Activated CD4-positive, alpha-beta memory T cell treated with anti-CD3 and anti-CD28 coated beads for 36 hours (primary cell): Measurements from ENCODE around the gene KCND2. TPM values are rescaled to one million over a fixed set of nuclear protein-coding genes. Genes with fewer than 3 reads are reported as not detected.

Experiments used
- CTCF ChIA-PET: fragments of 350-600 bp; sonication (Branson Sonifier 250); formaldehyde crosslinking; loops from one replicate; lab custom pipeline; 2021; ENCODE audit warnings: antibody characterized with exemption, inconsistent platforms; lab: Charles Lee
- POLR2A ChIA-PET: fragments of 350-600 bp; sonication (Branson Sonifier 250); formaldehyde crosslinking; loops from one replicate; lab custom pipeline; 2021; ENCODE audit warnings: antibody characterized with exemption; lab: Charles Lee
- DNase-seq: peaks from one replicate; pipeline ENCODE4 v3.0.0-alpha.2; 2020
- H3K27ac Mint-ChIP-seq: one replicate; pipeline ENCODE4 v1.8.0; 2021; ENCODE audit warnings: mixed read lengths
- H3K27me3 Mint-ChIP-seq: one replicate; pipeline ENCODE4 v1.8.0; 2021; ENCODE audit warnings: mixed read lengths
- H3K36me3 Mint-ChIP-seq: one replicate; pipeline ENCODE4 v1.8.0; 2021; ENCODE audit warnings: mixed read lengths
- H3K4me1 Mint-ChIP-seq: one replicate; pipeline ENCODE4 v1.8.0; 2021; ENCODE audit warnings: low read depth, mixed read lengths
- H3K4me3 Mint-ChIP-seq: one replicate; pipeline ENCODE4 v1.8.0; 2021; ENCODE audit warnings: mild to moderate bottlenecking, mixed read lengths
- H3K9me3 Mint-ChIP-seq: one replicate; pipeline ENCODE4 v1.8.0; 2021; ENCODE audit warnings: mixed read lengths
- intact Hi-C: fragments of 100-400 bp; cut with micrococcal nuclease; formaldehyde crosslinking; loops from one replicate; pipeline ENCODE4 v1.15.1; 2023
- total RNA-seq, 2 experiments: library from RNA; stranded (reverse); gene quantifications; one replicate each; pipeline ENCODE4 v1.2.3, GENCODE V29; 2021

Gene KCND2
- total RNA-seq, 2 experiments from 2014 or later: not detected

GRCh38 chr7:120703585-120704240 lies 430.7 kb downstream of the KCND2 start:
- Mint-ChIP-seq H3K36me3 (no peaks in the 10 kb centered on the region), H3K27me3 (peaks cover 3% of the 10 kb centered on the region), H3K27ac (no peak overlapping the region), H3K4me3 (no peak overlapping the region), H3K4me1 (no peaks in the 10 kb centered on the region), H3K9me3 (no peaks in the 10 kb centered on the region)
- CTCF ChIA-PET: no interaction called here
- intact Hi-C loops: no loop called here
- no peak for DNase-seq
- POLR2A ChIA-PET: no interaction called here

GRCh38 chr7:120709252-120709971 lies 436.4 kb downstream of the KCND2 start:
- no peak for DNase-seq
- Mint-ChIP-seq H3K9me3 (no peaks in the 10 kb centered on the region), H3K27ac (no peak overlapping the region), H3K27me3 (no peaks in the 10 kb centered on the region), H3K4me1 (no peaks in the 10 kb centered on the region), H3K36me3 (no peaks in the 10 kb centered on the region), H3K4me3 (no peak overlapping the region)
- intact Hi-C loops: no loop called here
- CTCF ChIA-PET: no interaction called here
- POLR2A ChIA-PET: no interaction called here

- no peaks in the 10 kb centered on the region for H3K27me3 Mint-ChIP-seq
Measured at GRCh38 chr7:120709972-120710320, 437.0 kb downstream of the KCND2 start.

GRCh38 chr7:120714945-120715344 lies 442.0 kb downstream of the KCND2 start:
- Mint-ChIP-seq H3K27ac (no peak overlapping the region), H3K4me1 (no peaks in the 10 kb centered on the region), H3K9me3 (no peaks in the 10 kb centered on the region), H3K36me3 (no peaks in the 10 kb centered on the region), H3K27me3 (no peaks in the 10 kb centered on the region), H3K4me3 (no peak overlapping the region)
- ChIA-PET CTCF (no interaction called here), POLR2A (no interaction called here)
- DNase-seq: no peak
- intact Hi-C loops: no loop called here

More at GRCh38 chr7:120709972-120710320, 437.0 kb downstream of the KCND2 start:
- Mint-ChIP-seq H3K9me3 (no peaks in the 10 kb centered on the region), H3K4me3 (no peak overlapping the region), H3K36me3 (no peaks in the 10 kb centered on the region), H3K27ac (no peak overlapping the region), H3K4me1 (no peaks in the 10 kb centered on the region)
- ChIA-PET CTCF (no interaction called here), POLR2A (no interaction called here)
- DNase-seq: no peak
- intact Hi-C loops: no loop called here

- CTCF ChIA-PET: interaction anchor here (0.7 kb wide), 1 partner anchor 9 kb away, joined by 3 read pairs; no protein-coding TSS in a partner anchor
- intact Hi-C loops: no loop called here
- DNase-seq: no peak
- Mint-ChIP-seq H3K27me3 (no peaks in the 10 kb centered on the region), H3K4me1 (no peaks in the 10 kb centered on the region), H3K27ac (no peak overlapping the region), H3K36me3 (no peaks in the 10 kb centered on the region), H3K4me3 (no peak overlapping the region), H3K9me3 (no peaks in the 10 kb centered on the region)
- POLR2A ChIA-PET: no interaction called here
Measured at GRCh38 chr7:120716307-120716706, 443.3 kb downstream of the KCND2 start.

- Mint-ChIP-seq H3K27ac (no peak overlapping the region), H3K9me3 (no peaks in the 10 kb centered on the region), H3K4me3 (no peak overlapping the region), H3K27me3 (no peaks in the 10 kb centered on the region), H3K4me1 (no peaks in the 10 kb centered on the region), H3K36me3 (no peaks in the 10 kb centered on the region)
- DNase-seq: no peak
- ChIA-PET CTCF (no interaction called here), POLR2A (no interaction called here)
- intact Hi-C loops: no loop called here
Measured at GRCh38 chr7:120717166-120717565, 444.2 kb downstream of the KCND2 start.

- POLR2A ChIA-PET: no interaction called here
- DNase-seq: no peak
- H3K36me3 Mint-ChIP-seq: no peaks in the 10 kb centered on the region
- CTCF ChIA-PET: no interaction called here
- no peaks in the 10 kb centered on the region for H3K9me3 Mint-ChIP-seq
- H3K27ac Mint-ChIP-seq: no peak overlapping the region
- H3K4me3 Mint-ChIP-seq: no peak overlapping the region
- H3K27me3 Mint-ChIP-seq: no peaks in the 10 kb centered on the region
- intact Hi-C loops: no loop called here
- H3K4me1 Mint-ChIP-seq: no peaks in the 10 kb centered on the region
Measured at GRCh38 chr7:120718361-120718760, 445.4 kb downstream of the KCND2 start.

- Mint-ChIP-seq H3K4me3 (no peak overlapping the region), H3K36me3 (no peaks in the 10 kb centered on the region), H3K27ac (no peak overlapping the region), H3K27me3 (no peaks in the 10 kb centered on the region), H3K4me1 (no peaks in the 10 kb centered on the region), H3K9me3 (no peaks in the 10 kb centered on the region)
- POLR2A ChIA-PET: no interaction called here
- intact Hi-C loops: no loop called here
- no peak for DNase-seq
- CTCF ChIA-PET: no interaction called here
Measured at GRCh38 chr7:120720317-120720716, 447.3 kb downstream of the KCND2 start.

GRCh38 chr7:120723465-120724385 lies 450.8 kb downstream of the KCND2 start:
- H3K9me3 Mint-ChIP-seq: no peaks in the 10 kb centered on the region
- intact Hi-C loops: no loop called here
- CTCF ChIA-PET: interaction anchor here (1.9 kb wide), 1 partner anchor 11 kb away, joined by 7 read pairs; no protein-coding TSS in a partner anchor
- H3K4me3 Mint-ChIP-seq: no peak overlapping the region
- no peak for DNase-seq
- H3K27ac Mint-ChIP-seq: no peak overlapping the region
- POLR2A ChIA-PET: no interaction called here
- no peaks in the 10 kb centered on the region for H3K36me3 Mint-ChIP-seq
- H3K27me3 Mint-ChIP-seq: no peaks in the 10 kb centered on the region
- H3K4me1 Mint-ChIP-seq: no peaks in the 10 kb centered on the region

GRCh38 chr7:120724448-120724847 lies 451.5 kb downstream of the KCND2 start:
- Mint-ChIP-seq H3K27ac (no peak overlapping the region), H3K4me1 (no peaks in the 10 kb centered on the region), H3K9me3 (no peaks in the 10 kb centered on the region), H3K4me3 (no peak overlapping the region), H3K27me3 (no peaks in the 10 kb centered on the region), H3K36me3 (no peaks in the 10 kb centered on the region)
- DNase-seq: no peak
- ChIA-PET POLR2A (no interaction called here), CTCF (interaction anchor here (1.9 to 2.0 kb wide), 2 partner anchors 10 to 11 kb away, joined by 5 to 7 read pairs; no protein-coding TSS in a partner anchor)
- intact Hi-C loops: no loop called here

- DNase-seq: no peak
- H3K4me1 Mint-ChIP-seq: no peaks in the 10 kb centered on the region
- no peak overlapping the region for H3K27ac Mint-ChIP-seq
- POLR2A ChIA-PET: no interaction called here
- intact Hi-C loops: no loop called here
- CTCF ChIA-PET: interaction anchor here (1.1 to 2.0 kb wide), 3 partner anchors 9 to 12 kb away, joined by 3 to 7 read pairs (median 5); no protein-coding TSS in a partner anchor
- no peak overlapping the region for H3K4me3 Mint-ChIP-seq
- no peaks in the 10 kb centered on the region for H3K27me3 Mint-ChIP-seq
- no peaks in the 10 kb centered on the region for H3K36me3 Mint-ChIP-seq
- H3K9me3 Mint-ChIP-seq: no peaks in the 10 kb centered on the region
Measured at GRCh38 chr7:120724955-120725354, 452.0 kb downstream of the KCND2 start.
